GM18873 (cell line): ENCODE measurements around the gene NR1H3.

Source experiments
- ATAC-seq: cut with Tn5 transposase; IDR thresholded peaks from one replicate; pipeline ENCODE4 v1.9.1; 2021; ENCODE audit warnings: mild to moderate bottlenecking, moderate library complexity, moderate number of reproducible peaks; ENCODE audit not compliant: unreplicated experiment, low FRiP score

NR1H3 gene

DNA sequence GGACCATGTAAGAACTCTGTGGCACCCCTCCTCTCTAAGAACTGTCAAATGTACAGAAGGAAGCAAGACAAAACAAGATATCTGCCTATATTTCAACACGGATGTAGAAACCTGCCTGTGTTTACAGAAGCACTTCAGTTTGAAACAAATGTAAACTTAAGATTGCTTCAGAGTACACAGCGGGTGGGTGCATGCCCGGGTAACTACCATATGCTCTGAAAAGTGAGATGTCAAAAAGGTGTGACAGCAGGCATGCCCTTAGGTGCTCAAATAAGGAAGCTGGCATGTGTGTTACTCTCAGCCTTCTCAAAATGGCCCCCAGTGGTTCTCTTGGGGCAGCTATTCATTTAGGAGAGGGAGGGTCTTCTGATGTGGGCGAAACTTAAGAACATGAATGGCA lies 14.3 kb upstream of the NR1H3 start:
- ATAC-seq, result no peak

DNA sequence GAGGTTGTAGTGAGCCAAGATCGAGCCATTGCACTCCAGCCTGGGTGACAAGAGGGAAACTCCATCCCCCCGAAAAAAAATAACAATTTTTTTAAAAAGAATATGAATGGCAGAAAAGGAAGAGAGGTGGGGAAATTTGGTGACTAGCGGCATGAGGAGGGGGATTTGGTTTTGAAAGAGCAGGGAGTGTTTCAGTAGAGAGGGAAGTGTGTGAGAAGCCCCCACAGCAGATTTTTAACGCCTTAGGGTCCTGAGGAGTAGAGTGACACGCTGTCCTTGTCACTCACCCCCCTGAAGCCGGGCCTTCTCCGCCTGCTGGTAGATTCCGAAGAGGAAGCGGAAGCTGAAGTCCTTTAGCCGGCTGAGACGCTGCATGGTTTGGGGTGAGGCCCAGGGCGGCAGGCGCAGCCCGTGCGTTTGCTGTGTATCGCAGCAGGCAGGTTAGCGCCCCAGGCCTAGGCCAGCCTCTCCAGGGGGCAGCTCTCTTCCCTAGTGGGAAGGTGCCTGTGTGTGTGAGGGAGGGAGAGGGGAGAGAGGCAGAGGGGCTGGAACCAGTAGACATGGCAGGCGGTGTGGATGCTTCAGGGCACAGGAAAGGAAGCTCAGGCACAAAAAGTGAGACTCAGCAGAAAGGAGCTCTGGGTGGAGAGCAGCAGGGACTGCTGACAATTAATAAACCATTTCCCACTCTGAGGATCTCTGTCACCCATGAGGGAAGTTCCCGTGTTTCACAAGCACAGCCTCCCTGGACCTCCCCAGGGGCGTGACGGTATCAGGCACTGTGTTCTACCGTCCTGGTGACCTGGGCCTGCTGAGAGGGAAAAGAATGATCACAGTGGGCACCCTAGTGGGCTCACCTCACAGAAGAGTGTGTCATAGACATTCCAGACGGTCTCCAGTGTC lies 13.1 kb upstream of the NR1H3 start:
- no peak for ATAC-seq

DNA sequence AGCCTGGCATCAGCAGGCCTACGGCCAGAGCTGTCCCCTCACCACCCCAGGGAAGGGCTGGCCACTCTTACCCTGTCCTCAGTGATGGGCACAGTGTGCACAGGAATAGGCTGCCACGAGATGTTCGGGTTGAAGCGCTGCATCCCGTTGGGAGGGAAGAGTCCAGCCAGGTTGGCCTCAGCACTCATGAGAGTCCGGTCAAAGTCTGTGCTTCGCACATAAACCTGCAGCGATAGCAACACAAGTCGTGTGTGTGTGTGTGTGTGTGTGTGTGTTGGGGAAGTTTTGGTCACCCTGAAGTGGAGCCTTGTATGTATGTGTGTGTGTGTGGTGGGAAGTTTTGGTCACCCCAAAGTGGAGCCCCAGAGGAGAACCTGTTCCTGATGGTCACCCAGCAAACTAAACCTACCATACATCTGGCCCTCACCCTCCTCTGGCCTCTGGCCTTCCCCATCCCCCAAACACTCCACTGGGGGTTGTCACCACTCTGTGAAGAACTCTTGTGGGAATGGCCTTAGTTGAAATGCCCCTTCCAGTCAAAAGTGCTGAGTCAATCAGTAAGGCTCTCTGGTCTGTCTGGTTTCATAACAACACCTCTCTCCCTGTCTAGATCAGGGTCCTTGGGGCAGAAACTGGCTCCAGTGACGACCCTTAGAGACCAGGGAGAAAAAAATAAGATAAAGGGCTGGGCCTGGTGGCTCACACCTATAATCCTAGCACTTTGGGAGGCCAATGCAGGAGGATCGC lies 12.0 kb upstream of the NR1H3 start:
- no peak for ATAC-seq

DNA sequence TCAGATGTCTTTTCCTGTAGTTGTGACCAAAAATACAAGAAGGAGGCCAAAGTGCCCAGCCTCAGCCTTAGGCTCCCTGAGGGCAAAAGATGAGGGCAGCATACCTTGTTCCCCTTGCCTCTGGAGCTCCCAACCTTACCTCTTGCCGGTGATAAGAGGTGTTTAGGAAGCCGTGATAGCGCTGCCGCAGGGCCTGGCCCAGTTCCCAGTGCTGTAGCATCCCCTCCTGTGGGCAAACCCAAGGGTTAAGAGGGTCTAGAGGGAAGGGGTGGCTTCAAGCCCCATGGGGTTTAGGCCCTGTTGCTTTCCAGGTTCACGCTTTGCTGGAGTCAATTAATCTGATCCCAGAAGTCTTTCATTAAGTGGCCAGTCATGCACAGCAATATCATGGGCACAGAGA lies 10.3 kb upstream of the NR1H3 start:
- ATAC-seq, result no peak

DNA sequence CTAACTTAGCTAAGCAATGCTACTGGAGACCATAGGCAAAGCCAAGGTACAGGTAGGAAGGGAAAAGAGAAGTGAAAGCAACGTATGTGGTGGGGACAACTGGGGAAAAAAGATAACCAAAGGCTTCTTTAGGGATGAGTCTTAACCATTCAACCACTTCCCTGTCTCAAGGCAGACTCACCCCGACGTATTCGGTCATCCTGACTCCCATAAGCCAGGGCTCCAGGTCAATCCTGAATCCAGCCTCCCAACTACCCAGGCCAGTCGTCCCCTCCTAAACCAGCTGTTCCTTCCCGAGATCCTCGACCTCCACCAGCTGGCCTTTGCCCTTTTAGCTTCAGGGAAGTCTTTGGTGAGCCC lies 9.5 kb upstream of the NR1H3 start:
- ATAC-seq, result peak; percentile 27

DNA sequence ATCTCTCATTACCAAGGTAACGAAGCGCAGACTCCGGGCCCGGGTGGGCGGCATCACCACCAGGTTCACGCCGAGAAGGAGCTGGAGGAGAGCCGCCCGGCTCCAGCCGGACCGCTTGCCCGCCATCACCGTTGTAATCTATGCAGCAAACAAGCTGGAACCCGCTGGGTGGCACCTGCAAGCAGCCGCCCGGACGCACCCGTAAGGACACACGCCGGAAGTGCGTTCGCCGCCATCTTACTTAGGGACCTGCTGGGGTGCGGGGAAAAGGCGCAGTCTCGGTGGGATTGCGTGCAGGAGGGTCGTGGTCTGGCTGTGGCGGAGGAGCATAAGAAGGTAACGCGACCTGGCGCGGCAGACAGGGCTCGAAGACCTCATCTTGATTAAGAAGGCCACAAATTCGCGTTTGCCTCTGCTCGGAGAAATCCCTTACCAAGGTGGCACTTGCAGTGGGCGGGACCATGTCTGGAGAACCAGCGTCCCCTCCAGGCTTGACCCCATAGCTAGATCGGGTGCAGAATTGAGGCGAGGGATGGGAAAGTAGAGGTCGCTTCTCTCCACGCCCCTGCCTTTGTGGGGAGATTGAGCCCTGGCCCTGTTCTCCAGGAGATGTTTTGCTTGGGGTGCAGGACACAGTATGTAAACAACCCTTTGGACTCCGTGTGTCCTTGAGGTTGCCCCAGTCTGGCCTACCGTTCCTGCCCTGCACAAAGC lies 9.0 kb upstream of the NR1H3 start, which contains the start of gene ACP2:
Gene ACP2 (minus strand): TSS at position 151 of the 714 bp plus-strand sequence. CDS start 25 bp downstream, at position 126.
- ATAC-seq, result peak; percentile 85

DNA sequence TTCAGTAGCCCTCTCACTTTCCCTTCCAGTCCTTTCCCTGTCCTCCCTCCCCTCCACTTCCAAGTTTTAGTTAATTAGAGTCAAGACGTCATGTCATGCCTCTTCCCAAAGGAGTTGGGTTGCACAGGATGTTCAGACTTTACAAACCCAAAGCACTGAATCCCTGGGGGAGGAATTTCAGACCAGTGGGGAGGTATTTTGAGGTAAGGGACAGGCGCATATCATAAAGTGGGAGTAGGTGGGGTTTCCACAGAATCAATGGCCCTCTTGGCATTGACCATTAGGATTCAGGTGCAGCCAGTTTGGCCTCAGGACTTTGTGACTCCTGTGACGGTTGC lies 8.4 kb upstream of the NR1H3 start:
- no peak for ATAC-seq

DNA sequence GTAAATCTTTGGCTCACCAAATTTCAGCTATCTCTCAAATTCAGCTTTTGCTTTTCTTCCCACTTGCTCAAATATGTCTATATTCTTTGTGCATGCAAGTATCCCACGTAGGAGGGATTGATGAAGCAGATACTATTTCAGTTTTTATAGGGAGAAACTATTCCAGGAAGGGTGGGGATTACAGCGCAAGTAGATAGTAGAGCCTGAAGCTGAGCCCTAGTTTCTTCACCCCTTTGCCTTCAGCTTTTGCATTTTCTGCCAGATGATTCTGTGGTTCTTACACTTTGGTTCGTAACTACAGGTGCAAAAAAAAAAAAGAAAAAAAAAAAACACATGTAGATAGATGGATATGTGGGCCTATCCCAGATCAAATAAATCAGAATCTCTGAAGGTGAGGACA lies 6.0 kb upstream of the NR1H3 start:
- ATAC-seq, result no peak

DNA sequence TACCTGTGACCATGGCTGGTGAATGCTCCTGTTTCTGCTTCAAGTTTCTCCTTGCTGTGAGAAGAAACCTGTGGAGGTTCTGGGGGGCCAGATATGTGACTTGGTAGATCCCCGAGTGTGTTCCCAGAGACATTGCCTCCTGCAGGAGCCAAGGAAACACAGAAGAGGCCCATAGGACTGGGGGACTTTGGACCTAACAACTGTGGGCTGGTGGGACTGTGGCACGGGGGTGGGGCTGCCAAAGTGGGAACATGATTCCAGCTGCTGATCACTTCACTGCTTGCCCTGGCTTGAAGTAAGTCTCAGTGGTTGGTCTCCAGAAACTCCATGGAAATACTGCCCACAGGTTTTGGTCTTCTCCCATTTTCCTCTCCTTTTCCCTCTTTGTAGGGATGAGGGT lies 4.1 kb upstream of the NR1H3 start:
- no peak for ATAC-seq

DNA sequence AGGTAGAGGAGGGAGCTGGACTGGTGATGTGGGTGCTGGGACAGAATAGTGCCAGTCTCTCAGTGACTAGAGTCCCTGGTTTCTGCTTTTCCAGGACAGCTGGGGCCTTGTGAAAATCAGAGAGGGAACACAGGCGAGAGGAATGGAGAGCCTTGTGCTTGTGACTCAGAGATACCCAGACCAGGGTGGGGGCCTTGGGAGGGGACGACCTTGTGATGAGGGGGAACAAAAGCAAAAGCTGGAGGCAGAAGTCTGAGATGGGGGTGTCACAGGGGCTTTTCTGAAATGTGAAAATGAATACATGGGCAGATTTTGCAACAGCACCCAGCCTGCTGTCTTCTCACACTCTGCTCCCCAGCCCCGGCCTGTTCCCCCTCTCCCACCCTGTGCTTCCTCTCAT lies 3.4 kb upstream of the NR1H3 start:
- ATAC-seq, result no peak

DNA sequence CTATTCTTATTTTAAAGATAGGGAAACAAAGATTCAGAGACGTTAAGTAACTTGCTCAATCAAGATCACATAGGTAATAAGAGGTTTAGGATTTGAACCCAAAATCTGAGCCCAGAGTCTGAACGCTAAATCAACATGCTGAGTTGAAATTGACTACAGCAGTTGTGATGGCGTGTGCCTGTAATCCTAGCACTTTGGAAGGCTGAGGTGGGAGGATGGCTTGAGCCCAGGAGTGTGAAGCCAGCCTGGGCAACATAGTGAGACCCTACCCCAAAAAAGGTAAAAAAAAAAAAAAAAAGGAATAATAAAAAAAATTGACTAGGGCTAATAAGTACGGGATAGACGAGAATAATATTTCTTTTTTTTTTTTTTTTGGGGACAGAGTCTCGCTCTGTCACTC lies 1.4 kb upstream of the NR1H3 start:
- no peak for ATAC-seq

DNA sequence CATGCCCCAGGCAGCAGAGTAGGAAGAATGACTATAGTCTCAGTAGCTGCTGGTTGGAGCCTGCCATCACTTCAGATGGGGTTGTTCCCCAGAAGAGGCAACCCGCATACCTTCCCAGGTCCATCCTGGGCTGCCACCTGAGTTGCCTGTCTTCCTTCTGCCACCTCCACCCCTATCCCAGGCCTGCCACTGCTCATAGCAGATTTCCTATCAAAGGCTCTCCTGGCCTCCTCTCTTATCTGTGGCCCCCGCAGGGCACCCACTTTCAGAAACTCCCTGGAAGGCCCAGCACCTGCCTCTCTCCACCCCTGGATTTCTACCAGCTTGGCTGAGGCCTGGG lies 649 bp upstream of the NR1H3 start:
- no peak for ATAC-seq

DNA sequence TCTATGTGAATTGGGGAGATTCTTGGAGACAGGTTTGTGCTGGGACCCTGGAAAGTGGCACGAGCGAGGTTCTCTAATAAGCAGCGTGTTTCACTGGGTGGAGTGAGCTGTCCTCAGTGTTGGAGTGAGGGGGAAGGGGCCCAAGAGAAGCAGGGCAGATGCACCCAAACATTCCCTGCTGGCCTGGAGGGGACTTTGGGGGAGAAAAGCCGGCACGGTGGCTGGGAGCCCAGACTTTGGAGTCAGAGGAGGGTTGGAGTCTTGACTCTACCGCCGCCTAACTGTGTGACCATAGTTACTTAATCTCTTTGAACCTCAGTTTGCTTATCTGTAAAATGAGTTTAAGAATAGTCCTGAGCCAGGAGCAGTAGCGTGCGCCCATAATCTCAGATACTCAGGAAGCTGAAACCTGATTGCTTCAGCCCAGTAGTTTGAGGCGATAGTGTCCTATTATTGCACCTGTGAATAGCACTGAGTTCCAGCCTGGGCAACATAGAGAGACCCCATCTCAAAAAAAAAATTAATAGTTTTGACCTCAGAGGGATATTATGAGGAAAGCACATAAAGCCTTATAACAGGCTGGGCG lies 614 bp downstream of the NR1H3 start:
- ATAC-seq, result no peak

DNA sequence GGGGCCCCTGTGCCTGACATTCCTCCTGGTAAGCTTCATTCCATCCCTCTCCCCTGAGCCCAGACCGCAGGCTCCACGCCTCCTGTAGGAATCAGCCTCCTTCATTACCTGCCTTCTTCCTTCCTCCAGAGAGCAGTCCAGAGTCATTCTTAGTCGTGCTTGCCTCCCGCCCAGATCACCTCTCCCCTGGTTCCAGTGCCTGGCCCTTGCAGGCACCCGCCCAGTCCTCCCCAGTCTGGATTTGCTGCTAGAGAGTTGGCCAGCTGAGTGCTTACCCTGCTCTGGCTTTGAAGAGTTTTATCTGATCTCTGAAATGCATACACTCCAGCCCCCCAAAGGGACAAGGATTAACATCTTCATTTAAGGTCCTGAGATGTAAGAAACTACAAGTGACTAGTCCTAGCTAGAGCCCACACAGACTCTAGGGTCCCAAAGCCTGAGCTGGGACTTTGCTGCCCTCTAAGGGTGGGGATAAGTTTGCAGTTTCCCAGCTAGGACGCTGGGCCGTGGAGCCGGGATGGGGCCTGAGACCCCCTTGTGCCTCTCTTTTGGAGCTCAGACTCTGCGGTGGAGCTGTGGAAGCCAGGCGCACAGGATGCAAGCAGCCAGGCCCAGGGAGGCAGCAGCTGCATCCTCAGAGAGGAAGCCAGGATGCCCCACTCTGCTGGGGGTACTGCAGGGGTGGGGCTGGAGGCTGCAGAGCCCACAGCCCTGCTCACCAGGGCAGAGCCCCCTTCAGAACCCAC lies 1.6 kb downstream of the NR1H3 start:
- ATAC-seq, result no peak

DNA sequence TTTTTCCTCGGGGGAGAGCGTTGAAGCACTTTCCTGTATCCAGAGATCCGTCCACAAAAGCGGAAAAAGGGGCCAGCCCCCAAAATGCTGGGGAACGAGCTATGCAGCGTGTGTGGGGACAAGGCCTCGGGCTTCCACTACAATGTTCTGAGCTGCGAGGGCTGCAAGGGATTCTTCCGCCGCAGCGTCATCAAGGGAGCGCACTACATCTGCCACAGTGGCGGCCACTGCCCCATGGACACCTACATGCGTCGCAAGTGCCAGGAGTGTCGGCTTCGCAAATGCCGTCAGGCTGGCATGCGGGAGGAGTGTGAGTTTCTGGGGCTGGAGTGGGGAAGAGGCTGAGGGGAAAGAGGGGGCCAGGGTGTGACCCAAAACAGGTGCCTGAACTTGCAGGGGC lies 2.6 kb downstream of the NR1H3 start:
- no peak for ATAC-seq

DNA sequence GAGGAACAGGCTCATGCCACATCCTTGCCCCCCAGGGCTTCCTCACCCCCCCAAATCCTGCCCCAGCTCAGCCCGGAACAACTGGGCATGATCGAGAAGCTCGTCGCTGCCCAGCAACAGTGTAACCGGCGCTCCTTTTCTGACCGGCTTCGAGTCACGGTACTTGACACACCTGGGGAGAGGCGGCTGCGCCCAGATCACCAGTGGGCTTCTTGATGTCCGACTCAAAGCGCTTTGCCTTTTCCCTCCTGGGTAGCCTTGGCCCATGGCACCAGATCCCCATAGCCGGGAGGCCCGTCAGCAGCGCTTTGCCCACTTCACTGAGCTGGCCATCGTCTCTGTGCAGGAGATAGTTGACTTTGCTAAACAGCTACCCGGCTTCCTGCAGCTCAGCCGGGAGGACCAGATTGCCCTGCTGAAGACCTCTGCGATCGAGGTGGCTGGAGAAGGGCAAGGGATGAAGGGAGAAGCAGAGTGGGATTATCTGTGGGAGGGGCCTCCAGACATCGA lies 3.5 kb downstream of the NR1H3 start:
- no peak for ATAC-seq

DNA sequence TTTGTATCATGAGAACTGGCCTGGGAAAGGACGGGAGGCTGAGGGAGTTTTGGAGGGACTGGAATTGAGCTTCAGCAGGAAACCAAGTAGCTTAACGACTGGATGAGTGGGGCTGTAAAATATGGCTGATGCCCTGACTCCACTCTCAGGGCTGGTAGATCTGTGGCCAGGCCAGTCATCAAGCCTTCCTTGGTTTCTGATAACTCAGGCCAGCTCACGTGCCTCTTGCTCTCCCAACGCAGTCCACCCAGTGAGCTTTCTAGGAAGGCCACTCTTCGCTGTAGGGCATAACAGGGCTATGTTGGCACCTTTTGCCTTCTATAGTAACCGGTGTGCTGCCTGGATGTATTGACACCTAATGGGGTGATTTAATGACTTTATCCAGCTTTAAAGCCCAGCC lies 6.3 kb downstream of the NR1H3 start:
- ATAC-seq, result no peak

DNA sequence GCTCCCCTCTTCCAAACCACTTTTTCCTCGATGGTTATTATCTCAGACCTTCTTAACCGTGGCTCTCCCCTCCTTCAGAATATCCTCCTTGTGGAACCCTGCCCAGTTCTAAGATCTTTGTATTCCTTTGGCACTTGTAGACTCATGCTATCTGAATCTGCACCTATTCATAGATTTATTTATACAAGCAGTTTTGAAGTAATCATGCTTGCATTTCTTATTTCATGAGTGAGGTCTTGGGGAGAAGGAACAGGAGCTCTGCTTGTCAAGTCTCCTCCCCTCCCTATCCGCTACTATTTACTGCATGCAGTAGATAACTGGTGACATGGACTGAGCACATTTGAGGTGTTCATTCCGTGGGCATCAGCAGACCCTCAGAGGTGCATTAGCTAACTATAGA lies 6.7 kb downstream of the NR1H3 start:
- ATAC-seq, result no peak

DNA sequence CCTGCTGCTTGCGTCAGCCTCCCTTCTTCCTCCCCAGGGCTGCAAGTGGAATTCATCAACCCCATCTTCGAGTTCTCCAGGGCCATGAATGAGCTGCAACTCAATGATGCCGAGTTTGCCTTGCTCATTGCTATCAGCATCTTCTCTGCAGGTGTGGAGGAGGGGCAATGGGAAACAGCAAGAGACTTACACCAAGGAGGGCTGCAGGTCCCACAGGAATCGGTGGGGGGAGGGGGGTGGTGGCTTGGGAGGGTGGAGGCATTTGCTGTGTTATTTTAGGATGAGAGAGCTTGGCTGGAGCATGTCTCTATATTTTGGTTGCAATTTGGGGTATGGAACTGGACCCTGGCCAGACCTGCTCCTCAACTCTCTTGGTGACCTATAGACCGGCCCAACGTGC lies 10.1 kb downstream of the NR1H3 start:
- no peak for ATAC-seq

DNA sequence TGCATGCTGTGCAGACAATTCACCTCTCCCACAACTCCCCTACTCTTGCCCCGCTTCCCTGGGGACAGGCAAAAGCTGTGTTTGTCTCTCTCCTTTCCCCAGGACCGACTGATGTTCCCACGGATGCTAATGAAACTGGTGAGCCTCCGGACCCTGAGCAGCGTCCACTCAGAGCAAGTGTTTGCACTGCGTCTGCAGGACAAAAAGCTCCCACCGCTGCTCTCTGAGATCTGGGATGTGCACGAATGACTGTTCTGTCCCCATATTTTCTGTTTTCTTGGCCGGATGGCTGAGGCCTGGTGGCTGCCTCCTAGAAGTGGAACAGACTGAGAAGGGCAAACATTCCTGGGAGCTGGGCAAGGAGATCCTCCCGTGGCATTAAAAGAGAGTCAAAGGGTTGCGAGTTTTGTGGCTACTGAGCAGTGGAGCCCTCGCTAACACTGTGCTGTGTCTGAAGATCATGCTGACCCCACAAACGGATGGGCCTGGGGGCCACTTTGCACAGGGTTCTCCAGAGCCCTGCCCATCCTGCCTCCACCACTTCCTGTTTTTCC lies 10.7 kb downstream of the NR1H3 start:
- no peak for ATAC-seq
